WTC11 (cell line): ENCODE results near the gene SYNPO2.
"Not testable (repeated sequence)": the region's sequence is repeated elsewhere in the genome, so short reads cannot be mapped to it uniquely, and the experiment has no call there.

ENCODE experiments used
- CTCF ChIP-seq: fragments of 200-600 bp; IDR thresholded peaks from 2 replicates; pipeline ENCODE4 v1.8.0; 2022; ENCODE audit warnings: antibody characterized with exemption
- ESRRA ChIP-seq: sonication (generic); formaldehyde crosslinking; IDR thresholded peaks from 2 replicates; pipeline ENCODE4 v1.8.1; 2022; ENCODE audit warnings: mild to moderate bottlenecking, missing genetic modification reagents, borderline replicate concordance
- ETV6 ChIP-seq: sonication (generic); formaldehyde crosslinking; IDR thresholded peaks from 2 replicates; pipeline ENCODE4 v1.8.1; 2022; ENCODE audit warnings: mild to moderate bottlenecking, missing genetic modification reagents
- FOXK1 ChIP-seq: sonication (generic); formaldehyde crosslinking; IDR thresholded peaks from 2 replicates; pipeline ENCODE4 v1.8.0; 2022; ENCODE audit warnings: mild to moderate bottlenecking, moderate library complexity, missing genetic modification reagents
- MXD4 ChIP-seq: fragments of 250-450 bp; sonication (Bioruptor Pico); IDR thresholded peaks from 2 replicates; pipeline ENCODE4 v1.8.0; 2021; ENCODE audit warnings: mild to moderate bottlenecking, moderate library complexity, borderline replicate concordance
- NFYB ChIP-seq: sonication (generic); formaldehyde crosslinking; conservative IDR thresholded peaks from 2 replicates; pipeline ENCODE4 v1.8.0; 2022; ENCODE audit warnings: low read depth, missing genetic modification reagents
- NR1H2 ChIP-seq: sonication (generic); formaldehyde crosslinking; IDR thresholded peaks from 2 replicates; pipeline ENCODE4 v1.9.0; 2021; ENCODE audit warnings: mild to moderate bottlenecking, moderate library complexity, missing genetic modification reagents
- NR2C2 ChIP-seq: sonication (generic); formaldehyde crosslinking; IDR thresholded peaks from 2 replicates; pipeline ENCODE4 v1.8.0; 2022; ENCODE audit warnings: mild to moderate bottlenecking, missing genetic modification reagents
- SMAD3 ChIP-seq: sonication (generic); formaldehyde crosslinking; IDR thresholded peaks from 2 replicates; pipeline ENCODE4 v1.8.0; 2022; ENCODE audit warnings: missing genetic modification reagents, mild to moderate bottlenecking, borderline replicate concordance
- ZNF263 ChIP-seq: sonication (generic); formaldehyde crosslinking; IDR thresholded peaks from 2 replicates; pipeline ENCODE4 v1.8.1; 2022; ENCODE audit warnings: low read depth, mild to moderate bottlenecking, moderate library complexity, missing genetic modification reagents
- TF ChIP-seq, protein P1 (sequence below): sonication (generic); formaldehyde crosslinking; IDR thresholded peaks from 2 replicates; pipeline ENCODE4 v1.8.1; 2023; ENCODE audit warnings: mild to moderate bottlenecking, missing genetic modification reagents
- TF ChIP-seq, protein P2 (sequence below): fragments of 250-450 bp; sonication (Bioruptor Pico); IDR thresholded peaks from 2 replicates; pipeline ENCODE4 v2.1.2; 2022; ENCODE audit warnings: mild to moderate bottlenecking, moderate library complexity
- TF ChIP-seq, protein P3 (sequence below): sonication (generic); formaldehyde crosslinking; IDR thresholded peaks from 2 replicates; pipeline ENCODE4 v1.8.0; 2022; ENCODE audit warnings: mild to moderate bottlenecking, missing genetic modification reagents
- TF ChIP-seq, protein P4 (sequence below): sonication (generic); formaldehyde crosslinking; conservative IDR thresholded peaks from 2 replicates; pipeline ENCODE4 v1.8.1; 2022; ENCODE audit warnings: mild to moderate bottlenecking, missing genetic modification reagents

DNA sequence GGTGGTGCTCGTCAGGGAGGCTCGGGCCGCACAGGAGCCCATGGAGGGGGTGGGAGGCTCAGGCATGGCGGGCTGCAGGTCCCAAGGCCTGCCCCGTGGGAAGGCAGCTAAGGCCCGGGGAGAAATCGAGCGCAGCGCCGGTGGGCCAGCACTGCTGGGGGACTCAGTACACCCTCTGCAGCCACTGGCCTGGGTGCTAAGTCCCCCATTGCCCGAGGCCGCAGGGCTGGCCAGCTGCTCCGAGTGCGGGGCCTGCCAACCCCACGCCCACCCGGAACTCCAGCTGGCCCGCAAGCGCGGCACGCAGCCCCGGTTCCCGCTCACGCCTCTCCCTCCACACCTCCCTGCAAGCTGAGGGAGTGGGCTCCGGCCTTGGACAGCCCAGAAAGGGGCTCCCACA, 88.4 kb downstream of the SYNPO2 start:
- not testable (repeated sequence) for TF ChIP-seq CTCF; ZNF263 (CRISPR knock-in tag); SMAD3; FOXK1 (CRISPR knock-in tag); ETV6 (CRISPR knock-in tag); NR2C2 (CRISPR knock-in tag); NR1H2 (CRISPR knock-in tag); MXD4; NFYB (CRISPR knock-in tag); ESRRA (CRISPR knock-in tag)
- TF ChIP-seq, protein P1, sequence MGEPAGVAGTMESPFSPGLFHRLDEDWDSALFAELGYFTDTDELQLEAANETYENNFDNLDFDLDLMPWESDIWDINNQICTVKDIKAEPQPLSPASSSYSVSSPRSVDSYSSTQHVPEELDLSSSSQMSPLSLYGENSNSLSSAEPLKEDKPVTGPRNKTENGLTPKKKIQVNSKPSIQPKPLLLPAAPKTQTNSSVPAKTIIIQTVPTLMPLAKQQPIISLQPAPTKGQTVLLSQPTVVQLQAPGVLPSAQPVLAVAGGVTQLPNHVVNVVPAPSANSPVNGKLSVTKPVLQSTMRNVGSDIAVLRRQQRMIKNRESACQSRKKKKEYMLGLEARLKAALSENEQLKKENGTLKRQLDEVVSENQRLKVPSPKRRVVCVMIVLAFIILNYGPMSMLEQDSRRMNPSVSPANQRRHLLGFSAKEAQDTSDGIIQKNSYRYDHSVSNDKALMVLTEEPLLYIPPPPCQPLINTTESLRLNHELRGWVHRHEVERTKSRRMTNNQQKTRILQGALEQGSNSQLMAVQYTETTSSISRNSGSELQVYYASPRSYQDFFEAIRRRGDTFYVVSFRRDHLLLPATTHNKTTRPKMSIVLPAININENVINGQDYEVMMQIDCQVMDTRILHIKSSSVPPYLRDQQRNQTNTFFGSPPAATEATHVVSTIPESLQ (CRISPR knock-in tag): not testable (repeated sequence)
- TF ChIP-seq, protein P2, sequence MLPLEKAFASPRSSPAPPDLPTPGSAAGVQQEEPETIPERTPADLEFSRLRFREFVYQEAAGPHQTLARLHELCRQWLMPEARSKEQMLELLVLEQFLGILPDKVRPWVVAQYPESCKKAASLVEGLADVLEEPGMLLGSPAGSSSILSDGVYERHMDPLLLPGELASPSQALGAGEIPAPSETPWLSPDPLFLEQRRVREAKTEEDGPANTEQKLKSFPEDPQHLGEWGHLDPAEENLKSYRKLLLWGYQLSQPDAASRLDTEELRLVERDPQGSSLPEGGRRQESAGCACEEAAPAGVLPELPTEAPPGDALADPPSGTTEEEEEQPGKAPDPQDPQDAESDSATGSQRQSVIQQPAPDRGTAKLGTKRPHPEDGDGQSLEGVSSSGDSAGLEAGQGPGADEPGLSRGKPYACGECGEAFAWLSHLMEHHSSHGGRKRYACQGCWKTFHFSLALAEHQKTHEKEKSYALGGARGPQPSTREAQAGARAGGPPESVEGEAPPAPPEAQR (CRISPR knock-in tag): not testable (repeated sequence)
- TF ChIP-seq, protein P3, sequence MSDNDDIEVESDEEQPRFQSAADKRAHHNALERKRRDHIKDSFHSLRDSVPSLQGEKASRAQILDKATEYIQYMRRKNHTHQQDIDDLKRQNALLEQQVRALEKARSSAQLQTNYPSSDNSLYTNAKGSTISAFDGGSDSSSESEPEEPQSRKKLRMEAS (CRISPR knock-in tag): not testable (repeated sequence)
- TF ChIP-seq, protein P4, sequence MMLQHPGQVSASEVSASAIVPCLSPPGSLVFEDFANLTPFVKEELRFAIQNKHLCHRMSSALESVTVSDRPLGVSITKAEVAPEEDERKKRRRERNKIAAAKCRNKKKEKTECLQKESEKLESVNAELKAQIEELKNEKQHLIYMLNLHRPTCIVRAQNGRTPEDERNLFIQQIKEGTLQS (CRISPR knock-in tag): not testable (repeated sequence)
